K562 (cell line): Measurements from ENCODE around the gene CABYR. TPM values are rescaled to one million over a fixed set of nuclear protein-coding genes. Genes with fewer than 3 reads are reported as not detected.

Experiments used
- GTF2E2 ChIP-seq: fragments of 200-800 bp; sonication (Bioruptor generic); IDR thresholded peaks from 2 replicates; pipeline ENCODE4 v1.6.1; 2016; ENCODE audit warnings: missing genetic modification characterization, missing compliant biosample characterization
- HEY1 ChIP-seq: fragments of 250-450 bp; sonication (Bioruptor Pico); IDR thresholded peaks from 2 replicates; pipeline ENCODE4 v1.5.0; 2020; ENCODE audit warnings: mild to moderate bottlenecking, moderate library complexity, borderline replicate concordance
- JUND ChIP-seq, 2 experiments: IDR thresholded peaks; 2 replicates in 1 of 2; 3 replicates in 1 of 2; pipeline ENCODE4 v1.6.1; 2011; ENCODE audit warnings: borderline replicate concordance in 2 of 2, low read depth in 2 of 2, low read length in 2 of 2, improper control_type of control experiment in 1 of 2, missing biosample characterization in 1 of 2, missing genetic modification characterization in 1 of 2, missing genetic modification reagents in 1 of 2
- MEF2A ChIP-seq: IDR thresholded peaks from 2 replicates; pipeline ENCODE4 v1.6.1; 2011; ENCODE audit warnings: low read depth, mild to moderate bottlenecking, low read length, moderate library complexity; ENCODE audit not compliant: control insufficient read depth
- NR2C1 ChIP-seq, 2 experiments: fragments of 450-650 bp; IDR thresholded peaks; 2 replicates each; pipeline ENCODE4 v1.6.1; 2017; ENCODE audit warnings: mild to moderate bottlenecking in 2 of 2, antibody characterized with exemption in 1 of 2, inconsistent platforms in 1 of 2, missing compliant biosample characterization in 1 of 2, missing genetic modification characterization in 1 of 2
- SMC3 ChIP-seq: conservative IDR thresholded peaks from 2 replicates; pipeline ENCODE4 v1.6.1; 2011; ENCODE audit warnings: low read depth, low read length, improper control_type of control experiment; ENCODE audit not compliant: insufficient read depth
- ZNF324 ChIP-seq: fragments of 250-450 bp; sonication (Bioruptor Pico); IDR thresholded peaks from 2 replicates; pipeline ENCODE4 v1.4.0; 2020; ENCODE audit warnings: mild to moderate bottlenecking
- ZNF444 ChIP-seq: fragments of 250-450 bp; sonication (Bioruptor Pico); IDR thresholded peaks from 2 replicates; pipeline ENCODE4 v1.4.0; 2020; ENCODE audit warnings: mild to moderate bottlenecking, moderate library complexity
- ZNF644 ChIP-seq: fragments of 200-800 bp; sonication (Bioruptor generic); IDR thresholded peaks from 2 replicates; pipeline ENCODE4 v1.6.1; 2016; ENCODE audit warnings: low read depth, missing genetic modification characterization, missing compliant biosample characterization
- polyA plus RNA-seq, 8 experiments: library from polyadenylated mRNA; depleted of rRNA in 4 of 8; stranded (reverse) in 5 of 8; unstranded in 3 of 8; fragments of >200 nt; fragmentation: Nextera tagmentation in 2 of 8; fragmentation: Illumina TruSeq in 1 of 8; extraction: Ambion mirVana in 2 of 8; extraction: Trizol in 1 of 8; gene quantifications; 2 replicates each; pipeline versions ENCODE4 v1.2.1 to v1.2.3, GENCODE V29; 2011 to 2014; ENCODE audit warnings: inconsistent platforms in 1 of 8, missing spikeins in 1 of 8
- total RNA-seq, 7 experiments: library from RNA; depleted of rRNA in 6 of 7; stranded (reverse); fragments of >200 nt in 6 of 7; fragmentation: Illumina TruSeq in 2 of 7; extraction: Trizol in 2 of 7; gene quantifications; 2 replicates each; pipeline versions ENCODE4 v1.2.1 to v1.2.3, GENCODE V29; 2011 to 2021; ENCODE audit warnings: low replicate concordance in 1 of 7
- TF ChIP-seq, protein P1 (sequence below): fragments of 450-650 bp; IDR thresholded peaks from 2 replicates; pipeline ENCODE4 v1.6.1; 2016; ENCODE audit warnings: mild to moderate bottlenecking, moderate library complexity
- TF ChIP-seq, protein P2 (sequence below), 2 experiments: fragments of 450-650 bp; conservative IDR thresholded peaks; 2 replicates each; pipeline ENCODE4 v1.6.1; 2017; ENCODE audit warnings: mild to moderate bottlenecking in 2 of 2, moderate library complexity in 2 of 2
- TF ChIP-seq, protein P3 (sequence below): fragments of 450-650 bp; IDR thresholded peaks from 2 replicates; pipeline ENCODE4 v1.6.1; 2016; ENCODE audit warnings: low read depth, mild to moderate bottlenecking, moderate library complexity

CABYR gene
- total and polyA plus RNA-seq, 9 of the 15 experiments (the other 6 are each of a cell fraction or from before 2014, with no cell fraction given), result not detected

DNA sequence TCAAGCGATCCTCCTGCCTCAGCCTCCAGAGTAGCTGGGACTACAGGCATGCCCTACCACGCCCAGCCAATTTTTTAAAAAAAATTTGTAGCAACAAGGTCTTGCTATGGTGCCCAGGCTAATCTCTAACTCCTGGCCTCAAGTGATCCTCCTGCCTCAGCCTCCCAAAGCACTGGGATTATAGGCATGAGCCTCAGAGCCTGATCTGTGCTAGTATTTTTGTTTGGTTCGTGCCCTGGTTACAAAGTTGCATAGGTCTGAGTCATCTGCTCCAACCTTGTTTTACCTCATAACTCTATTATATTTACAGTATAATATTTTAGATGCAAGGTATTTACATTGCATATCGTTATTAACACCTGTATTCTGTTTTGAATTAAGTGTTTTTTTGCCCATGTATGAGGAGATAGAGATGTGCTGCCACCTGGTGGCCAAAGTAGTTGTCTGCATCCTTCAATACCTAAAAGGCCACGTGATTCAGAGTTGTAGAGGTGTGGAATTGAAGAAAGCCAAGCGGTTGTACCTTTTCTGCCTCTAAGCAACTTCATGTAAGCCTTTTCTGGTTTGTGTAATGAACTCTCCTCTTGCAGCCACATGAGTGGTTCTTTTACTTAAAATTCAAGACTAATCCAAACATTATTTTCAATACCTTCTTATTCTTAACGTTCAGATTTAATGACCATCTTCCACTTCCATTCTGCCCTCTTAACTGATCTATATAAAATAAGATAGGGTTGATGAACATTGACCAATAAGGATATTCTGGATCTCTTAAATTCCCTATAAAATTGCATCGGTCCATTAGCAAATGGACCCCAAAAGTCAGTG is 19.9 kb upstream of the CABYR start (continued):
- TF ChIP-seq NR2C1 (IDR thresholded peaks at IDR 0.05), result no peak
- TF ChIP-seq NR2C1 (tag; IDR thresholded peaks at IDR 0.05), result no peak
- TF ChIP-seq ZNF444 (CRISPR knock-in tag), result no peak
- TF ChIP-seq MEF2A, result no peak
- no peak for TF ChIP-seq ZNF324 (CRISPR knock-in tag)
- TF ChIP-seq, protein P1, sequence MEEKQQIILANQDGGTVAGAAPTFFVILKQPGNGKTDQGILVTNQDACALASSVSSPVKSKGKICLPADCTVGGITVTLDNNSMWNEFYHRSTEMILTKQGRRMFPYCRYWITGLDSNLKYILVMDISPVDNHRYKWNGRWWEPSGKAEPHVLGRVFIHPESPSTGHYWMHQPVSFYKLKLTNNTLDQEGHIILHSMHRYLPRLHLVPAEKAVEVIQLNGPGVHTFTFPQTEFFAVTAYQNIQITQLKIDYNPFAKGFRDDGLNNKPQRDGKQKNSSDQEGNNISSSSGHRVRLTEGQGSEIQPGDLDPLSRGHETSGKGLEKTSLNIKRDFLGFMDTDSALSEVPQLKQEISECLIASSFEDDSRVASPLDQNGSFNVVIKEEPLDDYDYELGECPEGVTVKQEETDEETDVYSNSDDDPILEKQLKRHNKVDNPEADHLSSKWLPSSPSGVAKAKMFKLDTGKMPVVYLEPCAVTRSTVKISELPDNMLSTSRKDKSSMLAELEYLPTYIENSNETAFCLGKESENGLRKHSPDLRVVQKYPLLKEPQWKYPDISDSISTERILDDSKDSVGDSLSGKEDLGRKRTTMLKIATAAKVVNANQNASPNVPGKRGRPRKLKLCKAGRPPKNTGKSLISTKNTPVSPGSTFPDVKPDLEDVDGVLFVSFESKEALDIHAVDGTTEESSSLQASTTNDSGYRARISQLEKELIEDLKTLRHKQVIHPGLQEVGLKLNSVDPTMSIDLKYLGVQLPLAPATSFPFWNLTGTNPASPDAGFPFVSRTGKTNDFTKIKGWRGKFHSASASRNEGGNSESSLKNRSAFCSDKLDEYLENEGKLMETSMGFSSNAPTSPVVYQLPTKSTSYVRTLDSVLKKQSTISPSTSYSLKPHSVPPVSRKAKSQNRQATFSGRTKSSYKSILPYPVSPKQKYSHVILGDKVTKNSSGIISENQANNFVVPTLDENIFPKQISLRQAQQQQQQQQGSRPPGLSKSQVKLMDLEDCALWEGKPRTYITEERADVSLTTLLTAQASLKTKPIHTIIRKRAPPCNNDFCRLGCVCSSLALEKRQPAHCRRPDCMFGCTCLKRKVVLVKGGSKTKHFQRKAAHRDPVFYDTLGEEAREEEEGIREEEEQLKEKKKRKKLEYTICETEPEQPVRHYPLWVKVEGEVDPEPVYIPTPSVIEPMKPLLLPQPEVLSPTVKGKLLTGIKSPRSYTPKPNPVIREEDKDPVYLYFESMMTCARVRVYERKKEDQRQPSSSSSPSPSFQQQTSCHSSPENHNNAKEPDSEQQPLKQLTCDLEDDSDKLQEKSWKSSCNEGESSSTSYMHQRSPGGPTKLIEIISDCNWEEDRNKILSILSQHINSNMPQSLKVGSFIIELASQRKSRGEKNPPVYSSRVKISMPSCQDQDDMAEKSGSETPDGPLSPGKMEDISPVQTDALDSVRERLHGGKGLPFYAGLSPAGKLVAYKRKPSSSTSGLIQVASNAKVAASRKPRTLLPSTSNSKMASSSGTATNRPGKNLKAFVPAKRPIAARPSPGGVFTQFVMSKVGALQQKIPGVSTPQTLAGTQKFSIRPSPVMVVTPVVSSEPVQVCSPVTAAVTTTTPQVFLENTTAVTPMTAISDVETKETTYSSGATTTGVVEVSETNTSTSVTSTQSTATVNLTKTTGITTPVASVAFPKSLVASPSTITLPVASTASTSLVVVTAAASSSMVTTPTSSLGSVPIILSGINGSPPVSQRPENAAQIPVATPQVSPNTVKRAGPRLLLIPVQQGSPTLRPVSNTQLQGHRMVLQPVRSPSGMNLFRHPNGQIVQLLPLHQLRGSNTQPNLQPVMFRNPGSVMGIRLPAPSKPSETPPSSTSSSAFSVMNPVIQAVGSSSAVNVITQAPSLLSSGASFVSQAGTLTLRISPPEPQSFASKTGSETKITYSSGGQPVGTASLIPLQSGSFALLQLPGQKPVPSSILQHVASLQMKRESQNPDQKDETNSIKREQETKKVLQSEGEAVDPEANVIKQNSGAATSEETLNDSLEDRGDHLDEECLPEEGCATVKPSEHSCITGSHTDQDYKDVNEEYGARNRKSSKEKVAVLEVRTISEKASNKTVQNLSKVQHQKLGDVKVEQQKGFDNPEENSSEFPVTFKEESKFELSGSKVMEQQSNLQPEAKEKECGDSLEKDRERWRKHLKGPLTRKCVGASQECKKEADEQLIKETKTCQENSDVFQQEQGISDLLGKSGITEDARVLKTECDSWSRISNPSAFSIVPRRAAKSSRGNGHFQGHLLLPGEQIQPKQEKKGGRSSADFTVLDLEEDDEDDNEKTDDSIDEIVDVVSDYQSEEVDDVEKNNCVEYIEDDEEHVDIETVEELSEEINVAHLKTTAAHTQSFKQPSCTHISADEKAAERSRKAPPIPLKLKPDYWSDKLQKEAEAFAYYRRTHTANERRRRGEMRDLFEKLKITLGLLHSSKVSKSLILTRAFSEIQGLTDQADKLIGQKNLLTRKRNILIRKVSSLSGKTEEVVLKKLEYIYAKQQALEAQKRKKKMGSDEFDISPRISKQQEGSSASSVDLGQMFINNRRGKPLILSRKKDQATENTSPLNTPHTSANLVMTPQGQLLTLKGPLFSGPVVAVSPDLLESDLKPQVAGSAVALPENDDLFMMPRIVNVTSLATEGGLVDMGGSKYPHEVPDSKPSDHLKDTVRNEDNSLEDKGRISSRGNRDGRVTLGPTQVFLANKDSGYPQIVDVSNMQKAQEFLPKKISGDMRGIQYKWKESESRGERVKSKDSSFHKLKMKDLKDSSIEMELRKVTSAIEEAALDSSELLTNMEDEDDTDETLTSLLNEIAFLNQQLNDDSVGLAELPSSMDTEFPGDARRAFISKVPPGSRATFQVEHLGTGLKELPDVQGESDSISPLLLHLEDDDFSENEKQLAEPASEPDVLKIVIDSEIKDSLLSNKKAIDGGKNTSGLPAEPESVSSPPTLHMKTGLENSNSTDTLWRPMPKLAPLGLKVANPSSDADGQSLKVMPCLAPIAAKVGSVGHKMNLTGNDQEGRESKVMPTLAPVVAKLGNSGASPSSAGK, result 0 out of 2 replicates have a peak, but pooled peaks have one; percentile 23
- TF ChIP-seq, protein P2, sequence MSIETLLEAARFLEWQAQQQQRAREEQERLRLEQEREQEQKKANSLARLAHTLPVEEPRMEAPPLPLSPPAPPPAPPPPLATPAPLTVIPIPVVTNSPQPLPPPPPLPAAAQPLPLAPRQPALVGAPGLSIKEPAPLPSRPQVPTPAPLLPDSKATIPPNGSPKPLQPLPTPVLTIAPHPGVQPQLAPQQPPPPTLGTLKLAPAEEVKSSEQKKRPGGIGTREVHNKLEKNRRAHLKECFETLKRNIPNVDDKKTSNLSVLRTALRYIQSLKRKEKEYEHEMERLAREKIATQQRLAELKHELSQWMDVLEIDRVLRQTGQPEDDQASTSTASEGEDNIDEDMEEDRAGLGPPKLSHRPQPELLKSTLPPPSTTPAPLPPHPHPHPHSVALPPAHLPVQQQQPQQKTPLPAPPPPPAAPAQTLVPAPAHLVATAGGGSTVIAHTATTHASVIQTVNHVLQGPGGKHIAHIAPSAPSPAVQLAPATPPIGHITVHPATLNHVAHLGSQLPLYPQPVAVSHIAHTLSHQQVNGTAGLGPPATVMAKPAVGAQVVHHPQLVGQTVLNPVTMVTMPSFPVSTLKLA (conservative IDR thresholded peaks at IDR 0.05), result peak in 1 of 2 experiments; percentile 34; a peak in 1 of 4 replicates
- TF ChIP-seq SMC3, result peak; percentile 48; the same call in 1 of the 2 replicates
- TF ChIP-seq, protein P3, sequence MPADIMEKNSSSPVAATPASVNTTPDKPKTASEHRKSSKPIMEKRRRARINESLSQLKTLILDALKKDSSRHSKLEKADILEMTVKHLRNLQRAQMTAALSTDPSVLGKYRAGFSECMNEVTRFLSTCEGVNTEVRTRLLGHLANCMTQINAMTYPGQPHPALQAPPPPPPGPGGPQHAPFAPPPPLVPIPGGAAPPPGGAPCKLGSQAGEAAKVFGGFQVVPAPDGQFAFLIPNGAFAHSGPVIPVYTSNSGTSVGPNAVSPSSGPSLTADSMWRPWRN, result no peak
- TF ChIP-seq GTF2E2 (tag), result no peak
- TF ChIP-seq JUND (IDR thresholded peaks at IDR 0.05; ENCODE audit: borderline replicate concordance, low read depth, low read length), result no peak
- TF ChIP-seq JUND (tag; IDR thresholded peaks at IDR 0.05; ENCODE audit: borderline replicate concordance, low read depth, low read length), result no peak
- TF ChIP-seq HEY1, result no peak
- no peak for TF ChIP-seq ZNF644 (tag)
